ENCODE data around the gene TMEM97.

DNA sequence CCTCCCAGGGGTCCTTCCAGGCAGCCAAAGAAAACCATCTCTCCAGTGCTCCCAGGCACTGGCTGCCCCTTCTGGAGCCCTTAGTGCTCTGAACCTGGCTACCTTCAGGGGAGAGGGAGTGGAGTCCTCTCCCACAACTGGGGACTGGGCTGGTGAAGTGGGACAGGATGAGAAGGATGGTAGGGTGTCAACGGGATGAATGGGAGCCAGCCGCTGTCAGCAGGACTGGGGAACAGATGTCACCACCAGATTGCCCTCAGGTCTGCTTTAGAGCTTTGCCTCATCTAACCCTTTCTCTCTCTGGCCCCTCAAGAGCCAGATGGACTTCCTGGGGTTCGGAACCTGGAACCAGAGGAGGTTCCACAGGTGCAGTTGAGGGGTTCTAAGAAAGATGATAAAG, 46.5 kb downstream of the TMEM97 start:
- no peak for TF ChIP-seq EZH2 (IDR thresholded peaks at IDR 0.05; ENCODE audit: insufficient read depth, poor library complexity, severe bottlenecking)
- no peak for TF ChIP-seq EZH2phosphoT487 (IDR thresholded peaks at IDR 0.05; ENCODE audit: insufficient read depth, low read depth)

All from GM23248 (cell line).